WTC11 (cell line): ENCODE results near the gene NCOA3. TPM values are rescaled to one million over a fixed set of nuclear protein-coding genes. Genes with fewer than 3 reads are reported as not detected.

Experiments used
- ATAC-seq: fragments of 200-7000 bp; cut with Tn5 transposase; 2 replicates; pipeline ENCODE4 v1.10.0; 2021; ENCODE audit warnings: mild to moderate bottlenecking, moderate library complexity
- CTCF ChIA-PET: fragments of 300-600 bp; sonication (Branson Sonifier 250); formaldehyde crosslinking; loops from one replicate; lab custom pipeline; 2021; ENCODE audit warnings: antibody characterized with exemption; lab: Charles Lee
- POLR2A ChIA-PET: fragments of 350-600 bp; sonication (Branson Sonifier 250); formaldehyde crosslinking; loops from one replicate; lab custom pipeline; 2021; ENCODE audit warnings: antibody characterized with exemption; lab: Charles Lee
- DNase-seq: peaks from one replicate; pipeline ENCODE4 v3.0.0; 2021; ENCODE audit warnings: low spot score
- H3K27ac Mint-ChIP-seq: 2 replicates; pipeline ENCODE4 v1.8.0; 2021; ENCODE audit warnings: mixed read lengths
- H3K27me3 Mint-ChIP-seq: 2 replicates; pipeline ENCODE4 v1.8.0; 2021; ENCODE audit warnings: low read depth, mild to moderate bottlenecking, moderate library complexity, mixed read lengths
- H3K36me3 Mint-ChIP-seq: 2 replicates; pipeline ENCODE4 v1.8.0; 2021; ENCODE audit warnings: mixed read lengths
- H3K4me1 Mint-ChIP-seq: 2 replicates; pipeline ENCODE4 v1.8.0; 2022; ENCODE audit warnings: mixed read lengths
- H3K4me3 Mint-ChIP-seq: 2 replicates; pipeline ENCODE4 v1.8.0; 2021; ENCODE audit warnings: mild to moderate bottlenecking, moderate library complexity, mixed read lengths
- H3K9me3 Mint-ChIP-seq: 2 replicates; pipeline ENCODE4 v1.8.0; 2021; ENCODE audit warnings: mixed read lengths
- FOXP1 ChIP-seq: sonication (generic); formaldehyde crosslinking; IDR thresholded peaks from 2 replicates; pipeline ENCODE4 v1.8.0; 2022; ENCODE audit warnings: missing genetic modification reagents, mild to moderate bottlenecking, moderate library complexity, borderline replicate concordance
- NR2C2 ChIP-seq: sonication (generic); formaldehyde crosslinking; IDR thresholded peaks from 2 replicates; pipeline ENCODE4 v1.8.0; 2022; ENCODE audit warnings: mild to moderate bottlenecking, missing genetic modification reagents
- NR3C1 ChIP-seq: sonication (generic); formaldehyde crosslinking; conservative IDR thresholded peaks from 2 replicates; pipeline ENCODE4 v1.8.1; 2023; ENCODE audit warnings: low read depth, mild to moderate bottlenecking, missing genetic modification reagents
- RORB ChIP-seq: fragments of 250-450 bp; sonication (Bioruptor Pico); IDR thresholded peaks from 2 replicates; pipeline ENCODE4 v1.9.0; 2021; ENCODE audit warnings: mild to moderate bottlenecking
- SOX15 ChIP-seq: fragments of 250-450 bp; sonication (Bioruptor Pico); IDR thresholded peaks from 2 replicates; pipeline ENCODE4 v1.9.0; 2021; ENCODE audit warnings: mild to moderate bottlenecking
- TCF7 ChIP-seq: sonication (generic); formaldehyde crosslinking; IDR thresholded peaks from 2 replicates; pipeline ENCODE4 v1.8.0; 2022; ENCODE audit warnings: mild to moderate bottlenecking, low read depth, missing genetic modification reagents, moderate library complexity
- ZNF396 ChIP-seq: fragments of 250-450 bp; sonication (Bioruptor Pico); IDR thresholded peaks from 2 replicates; pipeline ENCODE4 v1.8.0; 2021; ENCODE audit warnings: mild to moderate bottlenecking, moderate library complexity, borderline replicate concordance
- total RNA-seq: library from RNA; stranded (reverse); gene quantifications from 3 replicates; pipeline ENCODE4 v1.2.3, GENCODE V29; 2021
- TF ChIP-seq, protein P1 (sequence below): fragments of 250-450 bp; sonication (Bioruptor Pico); IDR thresholded peaks from 2 replicates; pipeline ENCODE4 v2.1.2; 2022; ENCODE audit warnings: mild to moderate bottlenecking, moderate library complexity
- TF ChIP-seq, protein P2 (sequence below): sonication (generic); formaldehyde crosslinking; IDR thresholded peaks from 2 replicates; pipeline ENCODE4 v1.8.0; 2023; ENCODE audit warnings: missing genetic modification reagents
- TF ChIP-seq, protein P3 (sequence below): sonication (generic); formaldehyde crosslinking; IDR thresholded peaks from 2 replicates; pipeline ENCODE4 v1.8.1; 2022; ENCODE audit warnings: mild to moderate bottlenecking, missing genetic modification reagents, moderate library complexity, borderline replicate concordance
- TF ChIP-seq, protein P4 (sequence below): sonication (generic); formaldehyde crosslinking; IDR thresholded peaks from 2 replicates; pipeline ENCODE4 v1.8.1; 2022; ENCODE audit warnings: mild to moderate bottlenecking, moderate library complexity, missing genetic modification reagents
- TF ChIP-seq, protein P5 (sequence below): fragments of 250-450 bp; sonication (Bioruptor Pico); conservative IDR thresholded peaks from 2 replicates; pipeline ENCODE4 v1.9.0; 2021; ENCODE audit warnings: mild to moderate bottlenecking
- TF ChIP-seq, protein P6 (sequence below): sonication (generic); formaldehyde crosslinking; IDR thresholded peaks from 2 replicates; pipeline ENCODE4 v1.8.0; 2022; ENCODE audit warnings: missing genetic modification reagents

NCOA3 gene
- total RNA-seq, 1 experiment from 2014 or later = 25.2 TPM

DNA sequence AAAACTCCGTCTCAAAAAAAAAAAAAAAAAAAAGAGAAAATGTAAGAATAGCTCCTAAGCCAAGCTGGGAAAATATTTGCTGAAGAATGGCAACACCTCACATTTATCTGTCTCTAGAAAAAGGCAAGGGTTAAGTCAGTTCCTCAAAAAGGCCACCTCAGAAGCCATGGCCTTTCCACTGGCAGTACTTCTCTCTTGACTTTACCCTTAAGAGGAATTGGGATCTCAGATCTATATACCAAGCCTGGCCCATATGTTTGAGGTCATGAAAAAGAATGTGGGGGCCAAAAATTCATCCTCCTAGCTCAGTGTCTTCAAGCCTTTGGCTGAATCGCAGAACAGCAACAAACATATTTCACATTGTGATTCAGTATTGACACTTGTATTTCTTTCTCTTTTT is 10.9 kb upstream of the NCOA3 start:
- no peak for ATAC-seq
- ChIA-PET POLR2A (no interaction called here), CTCF (interaction anchor here (0.7 kb wide), 1 partner anchor 285 kb away, joined by 5 read pairs; no protein-coding TSS in a partner anchor)
- TF ChIP-seq, protein P1, sequence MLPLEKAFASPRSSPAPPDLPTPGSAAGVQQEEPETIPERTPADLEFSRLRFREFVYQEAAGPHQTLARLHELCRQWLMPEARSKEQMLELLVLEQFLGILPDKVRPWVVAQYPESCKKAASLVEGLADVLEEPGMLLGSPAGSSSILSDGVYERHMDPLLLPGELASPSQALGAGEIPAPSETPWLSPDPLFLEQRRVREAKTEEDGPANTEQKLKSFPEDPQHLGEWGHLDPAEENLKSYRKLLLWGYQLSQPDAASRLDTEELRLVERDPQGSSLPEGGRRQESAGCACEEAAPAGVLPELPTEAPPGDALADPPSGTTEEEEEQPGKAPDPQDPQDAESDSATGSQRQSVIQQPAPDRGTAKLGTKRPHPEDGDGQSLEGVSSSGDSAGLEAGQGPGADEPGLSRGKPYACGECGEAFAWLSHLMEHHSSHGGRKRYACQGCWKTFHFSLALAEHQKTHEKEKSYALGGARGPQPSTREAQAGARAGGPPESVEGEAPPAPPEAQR = no peak
- TF ChIP-seq ZNF396 (CRISPR knock-in tag) (no peak), NR3C1 (CRISPR knock-in tag) (no peak)
- peaks cover 22% of the 10 kb centered on the region for H3K4me1 Mint-ChIP-seq
- H3K27ac Mint-ChIP-seq = no peak overlapping the region
- no peaks in the 10 kb centered on the region for H3K36me3 Mint-ChIP-seq
- H3K4me3 Mint-ChIP-seq = no peak overlapping the region
- H3K9me3 Mint-ChIP-seq = no peaks in the 10 kb centered on the region
- DNase-seq = no peak
- no peaks in the 10 kb centered on the region for H3K27me3 Mint-ChIP-seq

DNA sequence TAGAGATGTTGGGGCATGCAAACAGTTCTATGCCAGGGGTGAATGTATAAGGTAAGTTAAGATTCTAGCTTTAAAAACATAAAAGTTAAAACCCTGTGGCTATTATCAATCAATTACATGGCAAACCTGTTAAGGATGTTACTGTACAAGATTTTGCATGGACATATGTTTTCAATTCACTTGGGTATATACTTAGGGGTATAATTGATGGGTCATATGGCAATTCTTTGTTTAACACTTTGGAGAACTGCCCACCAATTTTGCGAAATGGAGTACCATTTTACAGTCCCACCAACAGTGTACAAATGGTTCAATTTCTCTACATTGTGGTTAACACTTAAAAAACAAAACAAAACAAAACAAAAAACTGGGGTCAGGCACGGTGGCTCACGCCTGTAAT is 9.4 kb upstream of the NCOA3 start:
- CTCF ChIA-PET = interaction anchor here (1.4 to 2.4 kb wide), 2 partner anchors 10 to 43 kb away, joined by 3 to 11 read pairs; partner anchors contain the start of gene NCOA3
- H3K27ac Mint-ChIP-seq = no peak overlapping the region
- DNase-seq (no peak), ATAC-seq (no peak)
- POLR2A ChIA-PET = interaction anchor here (0.7 kb wide), 1 partner anchor 9 kb away, joined by 3 read pairs; no protein-coding TSS in a partner anchor
- H3K4me1 Mint-ChIP-seq = peaks cover 17% of the 10 kb centered on the region
- TF ChIP-seq, protein P2, sequence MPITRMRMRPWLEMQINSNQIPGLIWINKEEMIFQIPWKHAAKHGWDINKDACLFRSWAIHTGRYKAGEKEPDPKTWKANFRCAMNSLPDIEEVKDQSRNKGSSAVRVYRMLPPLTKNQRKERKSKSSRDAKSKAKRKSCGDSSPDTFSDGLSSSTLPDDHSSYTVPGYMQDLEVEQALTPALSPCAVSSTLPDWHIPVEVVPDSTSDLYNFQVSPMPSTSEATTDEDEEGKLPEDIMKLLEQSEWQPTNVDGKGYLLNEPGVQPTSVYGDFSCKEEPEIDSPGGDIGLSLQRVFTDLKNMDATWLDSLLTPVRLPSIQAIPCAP (CRISPR knock-in tag) = no peak
- TF ChIP-seq, all 79 proteins: peak for 0
- Mint-ChIP-seq H3K27me3 (no peaks in the 10 kb centered on the region), H3K4me3 (no peak overlapping the region), H3K9me3 (0 out of 2 replicates have a peak, but pooled peaks cover 3% of the 10 kb centered on the region), H3K36me3 (no peaks in the 10 kb centered on the region)

DNA sequence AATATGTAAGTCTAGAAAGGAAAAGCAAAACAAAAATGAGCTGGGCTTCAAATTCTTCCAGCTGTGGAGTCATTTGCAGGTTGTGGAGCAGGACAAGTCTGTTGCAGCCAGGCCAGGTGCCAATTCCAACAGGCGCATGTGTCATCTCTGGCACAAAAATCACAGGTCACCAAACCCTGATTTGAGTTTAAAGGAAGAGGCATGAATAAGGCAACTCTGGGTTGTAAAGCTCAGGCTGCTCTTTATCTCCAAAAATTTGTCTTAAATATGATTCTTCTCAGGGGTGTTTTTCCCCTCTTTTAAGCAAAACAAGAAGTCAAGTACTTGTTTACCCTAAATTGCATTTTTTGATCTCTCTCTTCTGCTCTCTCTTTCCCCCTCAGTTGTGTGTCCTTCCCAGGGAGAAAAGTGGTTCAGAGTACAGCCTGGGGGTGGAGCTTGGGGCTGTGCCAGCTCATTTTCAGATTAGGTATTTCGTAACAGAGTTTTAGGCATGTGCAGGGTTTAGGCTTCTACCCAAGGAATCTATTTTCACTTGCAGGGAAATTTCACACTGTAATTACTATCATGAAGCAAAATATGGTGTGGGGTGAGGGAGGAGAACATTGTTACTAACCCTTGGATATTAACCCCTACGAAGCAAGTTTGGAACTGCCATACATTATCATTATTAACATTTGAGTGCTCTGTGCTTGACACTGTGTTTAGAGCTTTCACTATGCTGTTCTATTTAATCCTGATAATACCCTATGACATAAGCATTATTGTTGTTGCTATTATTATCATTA is 8.3 kb upstream of the NCOA3 start:
- Mint-ChIP-seq H3K27me3 (no peaks in the 10 kb centered on the region), H3K27ac (no peak overlapping the region; the same call in 1 of the 2 replicates), H3K9me3 (0 out of 2 replicates have a peak, but pooled peaks cover 3% of the 10 kb centered on the region), H3K36me3 (no peaks in the 10 kb centered on the region), H3K4me3 (no peak overlapping the region), H3K4me1 (peaks cover 13% of the 10 kb centered on the region)
- ATAC-seq = peak; percentile 77
- DNase-seq = no peak
- POLR2A ChIA-PET = interaction anchor here (1.4 kb wide), 1 partner anchor 9 kb away, joined by 7 read pairs; the partner anchor contains the start of gene NCOA3
- TF ChIP-seq, protein P3, sequence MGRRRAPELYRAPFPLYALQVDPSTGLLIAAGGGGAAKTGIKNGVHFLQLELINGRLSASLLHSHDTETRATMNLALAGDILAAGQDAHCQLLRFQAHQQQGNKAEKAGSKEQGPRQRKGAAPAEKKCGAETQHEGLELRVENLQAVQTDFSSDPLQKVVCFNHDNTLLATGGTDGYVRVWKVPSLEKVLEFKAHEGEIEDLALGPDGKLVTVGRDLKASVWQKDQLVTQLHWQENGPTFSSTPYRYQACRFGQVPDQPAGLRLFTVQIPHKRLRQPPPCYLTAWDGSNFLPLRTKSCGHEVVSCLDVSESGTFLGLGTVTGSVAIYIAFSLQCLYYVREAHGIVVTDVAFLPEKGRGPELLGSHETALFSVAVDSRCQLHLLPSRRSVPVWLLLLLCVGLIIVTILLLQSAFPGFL (CRISPR knock-in tag) = no peak
- TF ChIP-seq NR2C2 (CRISPR knock-in tag) (no peak), RORB (no peak), TCF7 (CRISPR knock-in tag) (no peak), FOXP1 (no peak), SOX15 (CRISPR knock-in tag) (no peak)
- TF ChIP-seq, protein P4, sequence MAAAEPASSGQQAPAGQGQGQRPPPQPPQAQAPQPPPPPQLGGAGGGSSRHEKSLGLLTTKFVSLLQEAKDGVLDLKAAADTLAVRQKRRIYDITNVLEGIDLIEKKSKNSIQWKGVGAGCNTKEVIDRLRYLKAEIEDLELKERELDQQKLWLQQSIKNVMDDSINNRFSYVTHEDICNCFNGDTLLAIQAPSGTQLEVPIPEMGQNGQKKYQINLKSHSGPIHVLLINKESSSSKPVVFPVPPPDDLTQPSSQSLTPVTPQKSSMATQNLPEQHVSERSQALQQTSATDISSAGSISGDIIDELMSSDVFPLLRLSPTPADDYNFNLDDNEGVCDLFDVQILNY (CRISPR knock-in tag) = no peak
- TF ChIP-seq, protein P5, sequence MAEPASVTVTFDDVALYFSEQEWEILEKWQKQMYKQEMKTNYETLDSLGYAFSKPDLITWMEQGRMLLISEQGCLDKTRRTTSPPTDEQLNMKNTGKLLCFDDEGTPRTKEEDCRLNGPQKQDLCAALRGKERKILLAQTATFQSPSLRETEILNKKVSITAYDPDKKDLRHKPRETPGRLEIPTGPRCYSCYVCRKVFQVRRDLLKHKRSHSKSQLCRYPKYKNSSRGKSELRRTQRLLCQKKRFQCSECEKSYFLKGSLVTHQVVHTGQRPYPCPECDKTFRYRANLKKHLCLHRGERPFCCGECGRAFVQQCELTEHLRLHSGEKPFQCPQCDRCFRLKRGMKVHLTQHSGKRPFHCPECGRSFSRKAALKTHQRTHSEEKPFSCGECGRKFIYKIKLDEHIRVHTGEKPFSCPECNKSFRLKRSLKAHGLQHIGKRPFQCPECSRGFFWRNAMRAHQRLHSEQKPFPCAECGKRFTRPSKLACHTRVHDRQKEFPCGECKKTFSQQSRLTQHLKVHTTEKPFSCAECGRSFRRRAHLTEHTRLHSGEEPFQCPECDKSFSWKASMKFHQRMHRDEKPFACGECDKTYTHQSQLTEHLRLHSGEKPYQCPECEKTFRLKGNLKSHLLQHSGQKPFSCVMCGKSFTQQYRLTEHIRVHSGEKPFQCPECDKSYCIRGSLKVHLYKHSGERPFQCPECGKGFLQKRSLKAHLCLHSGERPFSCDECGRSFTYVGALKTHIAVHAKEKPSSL (CRISPR knock-in tag) = no peak
- TF ChIP-seq, protein P6, sequence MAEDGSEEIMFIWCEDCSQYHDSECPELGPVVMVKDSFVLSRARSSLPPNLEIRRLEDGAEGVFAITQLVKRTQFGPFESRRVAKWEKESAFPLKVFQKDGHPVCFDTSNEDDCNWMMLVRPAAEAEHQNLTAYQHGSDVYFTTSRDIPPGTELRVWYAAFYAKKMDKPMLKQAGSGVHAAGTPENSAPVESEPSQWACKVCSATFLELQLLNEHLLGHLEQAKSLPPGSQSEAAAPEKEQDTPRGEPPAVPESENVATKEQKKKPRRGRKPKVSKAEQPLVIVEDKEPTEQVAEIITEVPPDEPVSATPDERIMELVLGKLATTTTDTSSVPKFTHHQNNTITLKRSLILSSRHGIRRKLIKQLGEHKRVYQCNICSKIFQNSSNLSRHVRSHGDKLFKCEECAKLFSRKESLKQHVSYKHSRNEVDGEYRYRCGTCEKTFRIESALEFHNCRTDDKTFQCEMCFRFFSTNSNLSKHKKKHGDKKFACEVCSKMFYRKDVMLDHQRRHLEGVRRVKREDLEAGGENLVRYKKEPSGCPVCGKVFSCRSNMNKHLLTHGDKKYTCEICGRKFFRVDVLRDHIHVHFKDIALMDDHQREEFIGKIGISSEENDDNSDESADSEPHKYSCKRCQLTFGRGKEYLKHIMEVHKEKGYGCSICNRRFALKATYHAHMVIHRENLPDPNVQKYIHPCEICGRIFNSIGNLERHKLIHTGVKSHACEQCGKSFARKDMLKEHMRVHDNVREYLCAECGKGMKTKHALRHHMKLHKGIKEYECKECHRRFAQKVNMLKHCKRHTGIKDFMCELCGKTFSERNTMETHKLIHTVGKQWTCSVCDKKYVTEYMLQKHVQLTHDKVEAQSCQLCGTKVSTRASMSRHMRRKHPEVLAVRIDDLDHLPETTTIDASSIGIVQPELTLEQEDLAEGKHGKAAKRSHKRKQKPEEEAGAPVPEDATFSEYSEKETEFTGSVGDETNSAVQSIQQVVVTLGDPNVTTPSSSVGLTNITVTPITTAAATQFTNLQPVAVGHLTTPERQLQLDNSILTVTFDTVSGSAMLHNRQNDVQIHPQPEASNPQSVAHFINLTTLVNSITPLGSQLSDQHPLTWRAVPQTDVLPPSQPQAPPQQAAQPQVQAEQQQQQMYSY (CRISPR knock-in tag) = no peak
- CTCF ChIA-PET = interaction anchor here (0.6 to 2.4 kb wide), 6 partner anchors 9 to 288 kb away, joined by 3 to 11 read pairs (median 4); partner anchors contain the start of gene NCOA3
